GM10847 (cell line): ENCODE measurements around the gene ZNF275.

Experiments
- POLR2A ChIP-seq: IDR thresholded peaks from 2 replicates; pipeline ENCODE4 v1.6.1; 2011; ENCODE audit not compliant: insufficient read length; ENCODE audit errors: extremely low read depth

Gene ZNF275

GRCh38 chrX:153318811-153319210, 15.1 kb upstream of the ZNF275 start:
- no peak for TF ChIP-seq POLR2A

- no peak for TF ChIP-seq POLR2A
Observed at GRCh38 chrX:153319295-153320046, 14.5 kb upstream of the ZNF275 start.

- TF ChIP-seq POLR2A: no peak
Observed at GRCh38 chrX:153320555-153321184, 13.3 kb upstream of the ZNF275 start.

- TF ChIP-seq POLR2A: no peak
Observed at GRCh38 chrX:153321381-153322124, 12.4 kb upstream of the ZNF275 start, which contains the start of gene PNMA6F. TSS of gene PNMA6F (minus strand) at chrX:153321767. CDS start at chrX:153320674, 1,093 bp downstream.

GRCh38 chrX:153327561-153327960, 6.4 kb upstream of the ZNF275 start:
- no peak for TF ChIP-seq POLR2A

GRCh38 chrX:153333266-153333665, 687 bp upstream of the ZNF275 start:
- TF ChIP-seq POLR2A: no peak

GRCh38 chrX:153334654-153335295, 822 bp downstream of the ZNF275 start:
- no peak for TF ChIP-seq POLR2A

GRCh38 chrX:153336121-153336894, 2.4 kb downstream of the ZNF275 start:
- no peak for TF ChIP-seq POLR2A

- no peak for TF ChIP-seq POLR2A
Observed at GRCh38 chrX:153336988-153337387, 3.0 kb downstream of the ZNF275 start.

- no peak for TF ChIP-seq POLR2A
Observed at GRCh38 chrX:153338836-153339235, 4.9 kb downstream of the ZNF275 start.

- no peak for TF ChIP-seq POLR2A
Observed at GRCh38 chrX:153339662-153340061, 5.7 kb downstream of the ZNF275 start.

- no peak for TF ChIP-seq POLR2A
Observed at GRCh38 chrX:153340111-153340510, 6.2 kb downstream of the ZNF275 start.

GRCh38 chrX:153342762-153343558, 9.0 kb downstream of the ZNF275 start:
- no peak for TF ChIP-seq POLR2A

- no peak for TF ChIP-seq POLR2A
Observed at GRCh38 chrX:153343674-153344073, 9.7 kb downstream of the ZNF275 start.

GRCh38 chrX:153347530-153347929, 13.6 kb downstream of the ZNF275 start:
- no peak for TF ChIP-seq POLR2A
